ENCODE data around the gene CFAP61. TPM values are rescaled to one million over a fixed set of nuclear protein-coding genes. Genes with fewer than 3 reads are reported as not detected.
"Not testable (repeated sequence)": the region's sequence is repeated elsewhere in the genome, so short reads cannot be mapped to it uniquely, and the experiment has no call there.

Gene CFAP61
- total and polyA plus RNA-seq, 8 donors: 0.15 to 0.53 (median 0.33) TPM

DNA sequence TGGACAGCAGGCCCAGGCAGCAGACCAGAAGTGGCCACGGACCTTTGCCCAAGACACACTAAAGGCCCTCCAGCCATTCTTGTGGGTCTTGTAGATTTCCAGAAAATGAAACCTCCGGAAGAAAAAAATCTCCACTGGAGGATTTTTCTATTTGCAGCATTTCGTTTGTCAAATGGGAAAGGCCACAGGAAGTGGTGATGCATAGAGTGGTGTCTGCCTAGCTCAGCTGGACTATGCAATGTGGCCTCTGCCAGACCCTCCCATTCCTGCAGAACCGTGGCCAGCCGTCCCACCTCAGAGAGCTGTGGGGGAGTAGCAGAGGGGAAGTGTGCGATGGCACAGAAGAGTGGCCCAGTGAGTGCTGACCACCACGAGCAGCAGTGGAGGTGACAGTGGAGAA, 291.6 kb downstream of the CFAP61 start:
- ATAC-seq (no peak), FAIRE-seq (no peak)
- H3K9me3 ChIP-seq: no peaks in the 10 kb centered on the region

GRCh38 chr20:20344476-20344875, 292.1 kb downstream of the CFAP61 start:
- WGBS, 2 donors: 80 to 82% methylated on average over 4 of the region's 4 CpGs
- TF ChIP-seq, protein P1, sequence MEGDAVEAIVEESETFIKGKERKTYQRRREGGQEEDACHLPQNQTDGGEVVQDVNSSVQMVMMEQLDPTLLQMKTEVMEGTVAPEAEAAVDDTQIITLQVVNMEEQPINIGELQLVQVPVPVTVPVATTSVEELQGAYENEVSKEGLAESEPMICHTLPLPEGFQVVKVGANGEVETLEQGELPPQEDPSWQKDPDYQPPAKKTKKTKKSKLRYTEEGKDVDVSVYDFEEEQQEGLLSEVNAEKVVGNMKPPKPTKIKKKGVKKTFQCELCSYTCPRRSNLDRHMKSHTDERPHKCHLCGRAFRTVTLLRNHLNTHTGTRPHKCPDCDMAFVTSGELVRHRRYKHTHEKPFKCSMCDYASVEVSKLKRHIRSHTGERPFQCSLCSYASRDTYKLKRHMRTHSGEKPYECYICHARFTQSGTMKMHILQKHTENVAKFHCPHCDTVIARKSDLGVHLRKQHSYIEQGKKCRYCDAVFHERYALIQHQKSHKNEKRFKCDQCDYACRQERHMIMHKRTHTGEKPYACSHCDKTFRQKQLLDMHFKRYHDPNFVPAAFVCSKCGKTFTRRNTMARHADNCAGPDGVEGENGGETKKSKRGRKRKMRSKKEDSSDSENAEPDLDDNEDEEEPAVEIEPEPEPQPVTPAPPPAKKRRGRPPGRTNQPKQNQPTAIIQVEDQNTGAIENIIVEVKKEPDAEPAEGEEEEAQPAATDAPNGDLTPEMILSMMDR (IDR thresholded peaks at IDR 0.05): no peak
- FAIRE-seq: no peak
- ATAC-seq: no peak
- Histone ChIP-seq H3K36me3 (no peaks in the 10 kb centered on the region), H3K27me3 (no peaks in the 10 kb centered on the region), H3K9me3 (no peaks in the 10 kb centered on the region), H3K4me3 (no peak overlapping the region), H3K27ac (no peak overlapping the region), H3K4me1 (no peaks in the 10 kb centered on the region)
- intact Hi-C loops (cut with DNase I): no loop called here
- DNase-seq: no peak

More for the DNA sequence above, 291.6 kb downstream of the CFAP61 start:
- 63 to 79% methylated on average over 7 of the region's 7 CpGs for WGBS, 2 donors
- no peak for DNase-seq
- no peak overlapping the region for H3K4me3 ChIP-seq
- TF ChIP-seq, protein P1 (IDR thresholded peaks at IDR 0.05): no peak
- no peak overlapping the region for H3K27ac ChIP-seq
- H3K4me1 ChIP-seq: no peaks in the 10 kb centered on the region
- H3K27me3 ChIP-seq: no peaks in the 10 kb centered on the region
- intact Hi-C loops (cut with DNase I): no loop called here
- no peaks in the 10 kb centered on the region for H3K36me3 ChIP-seq

- 56 to 59% methylated on average over 3 of the region's 3 CpGs for WGBS, 2 donors
- Histone ChIP-seq H3K36me3 (no peaks in the 10 kb centered on the region), H3K27ac (no peak overlapping the region), H3K9me3 (no peaks in the 10 kb centered on the region), H3K27me3 (no peaks in the 10 kb centered on the region), H3K4me3 (no peak overlapping the region), H3K4me1 (no peaks in the 10 kb centered on the region)
- no peak for FAIRE-seq
- TF ChIP-seq, protein P1 (IDR thresholded peaks at IDR 0.05): no peak
- intact Hi-C loops (cut with DNase I): no loop called here
- no peak for ATAC-seq
- no peak for DNase-seq
These were observed 301.2 kb downstream of the CFAP61 start for GRCh38 chr20:20353576-20353975.

- H3K4me1 ChIP-seq; intact Hi-C loops (cut with DNase I); DNase-seq; ATAC-seq; H3K9me3 ChIP-seq; H3K27ac ChIP-seq; FAIRE-seq; H3K36me3 ChIP-seq; H3K27me3 ChIP-seq; H3K4me3 ChIP-seq: not testable (repeated sequence)
These were observed 303.2 kb downstream of the CFAP61 start for GRCh38 chr20:20355503-20355902.

- Histone ChIP-seq H3K9me3 (no peaks in the 10 kb centered on the region), H3K4me1 (peaks cover 0 to 6% (median 0%) of the 10 kb centered on the region in 3 donors), H3K27ac (no peak overlapping the region), H3K27me3 (peaks cover 0 to 1% (median 0%) of the 10 kb centered on the region in 4 donors), H3K4me3 (no peak overlapping the region), H3K36me3 (no peaks in the 10 kb centered on the region)
- no peak for ATAC-seq
- DNase-seq: no peak
- no peak for FAIRE-seq
- TF ChIP-seq, protein P1 (IDR thresholded peaks at IDR 0.05): no peak
- intact Hi-C loops (cut with DNase I): no loop called here
These were observed 306.5 kb downstream of the CFAP61 start for GRCh38 chr20:20358801-20359200.

All from pancreas (tissue), 10 donors.